ENCODE data around the gene DMTF1. TPM values are rescaled to one million over a fixed set of nuclear protein-coding genes. Genes with fewer than 3 reads are reported as not detected.

Gene DMTF1
- total and polyA plus RNA-seq, 10 of the 15 experiments (the other 5 are each of a cell fraction or from before 2014, with no cell fraction given) = 24.3 to 191 (median 72.0) TPM

DNA sequence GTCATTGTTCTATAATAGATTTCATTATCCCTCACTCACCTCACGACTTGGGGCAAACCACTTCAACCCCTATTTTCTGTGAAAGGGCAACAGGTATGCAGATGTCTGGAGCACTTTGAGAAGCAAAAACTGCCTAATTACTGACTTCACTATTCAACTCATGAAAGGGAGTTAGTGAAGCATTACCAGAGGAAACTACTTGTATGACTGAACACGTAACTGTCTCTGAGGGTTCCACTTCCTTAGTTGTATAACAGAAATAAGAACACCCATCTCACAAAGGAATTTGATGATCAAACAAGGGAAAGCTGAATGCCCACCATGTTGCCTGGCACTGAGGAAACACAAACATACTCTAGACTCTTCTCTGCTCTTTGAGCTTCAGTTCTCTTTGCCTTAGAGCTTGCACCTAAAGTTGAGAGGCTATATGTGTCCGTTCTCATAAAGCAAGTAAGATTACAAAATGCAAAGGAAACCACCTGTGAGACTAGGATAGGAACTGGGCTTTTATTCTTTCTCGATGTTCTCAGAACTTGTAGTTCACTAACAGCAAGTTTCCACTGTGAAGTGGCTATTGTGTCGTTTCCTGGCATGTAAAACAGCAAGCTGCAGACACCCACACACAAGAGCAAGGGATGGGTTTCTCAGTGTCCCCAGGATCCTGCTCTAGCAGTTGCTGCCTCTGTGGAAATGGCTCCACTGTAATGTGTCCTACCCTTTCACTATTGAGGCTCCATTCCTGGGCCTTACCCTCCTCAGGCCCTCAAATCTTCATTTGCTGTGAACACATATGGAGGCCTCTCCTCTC, 64.7 kb downstream of the DMTF1 start:
- peaks cover under 1% of the 10 kb centered on the region; the same call in 1 of the 2 replicates for H4K20me1 ChIP-seq (ENCODE audit: control insufficient read depth, insufficient read depth)
- RAD21 ChIA-PET (ENCODE audit: unreplicated experiment) = interaction anchor here (0.7 to 11.7 kb wide), 11 partner anchors 9 to 253 kb away, joined by 3 to 153 read pairs (median 3); partner anchors contain the start of gene DMTF1
- TF ChIP-seq, protein P1, sequence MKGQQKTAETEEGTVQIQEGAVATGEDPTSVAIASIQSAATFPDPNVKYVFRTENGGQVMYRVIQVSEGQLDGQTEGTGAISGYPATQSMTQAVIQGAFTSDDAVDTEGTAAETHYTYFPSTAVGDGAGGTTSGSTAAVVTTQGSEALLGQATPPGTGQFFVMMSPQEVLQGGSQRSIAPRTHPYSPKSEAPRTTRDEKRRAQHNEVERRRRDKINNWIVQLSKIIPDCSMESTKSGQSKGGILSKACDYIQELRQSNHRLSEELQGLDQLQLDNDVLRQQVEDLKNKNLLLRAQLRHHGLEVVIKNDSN (IDR thresholded peaks at IDR 0.05; ENCODE audit: borderline replicate concordance, extremely low read length, insufficient read depth, low read depth, low read length) = no peak
- TF ChIP-seq HDGF (IDR thresholded peaks at IDR 0.05) = no peak
- TF ChIP-seq ZBED1 (IDR thresholded peaks at IDR 0.05; ENCODE audit: borderline replicate concordance) = peak; percentile 96
- TF ChIP-seq, protein P2, sequence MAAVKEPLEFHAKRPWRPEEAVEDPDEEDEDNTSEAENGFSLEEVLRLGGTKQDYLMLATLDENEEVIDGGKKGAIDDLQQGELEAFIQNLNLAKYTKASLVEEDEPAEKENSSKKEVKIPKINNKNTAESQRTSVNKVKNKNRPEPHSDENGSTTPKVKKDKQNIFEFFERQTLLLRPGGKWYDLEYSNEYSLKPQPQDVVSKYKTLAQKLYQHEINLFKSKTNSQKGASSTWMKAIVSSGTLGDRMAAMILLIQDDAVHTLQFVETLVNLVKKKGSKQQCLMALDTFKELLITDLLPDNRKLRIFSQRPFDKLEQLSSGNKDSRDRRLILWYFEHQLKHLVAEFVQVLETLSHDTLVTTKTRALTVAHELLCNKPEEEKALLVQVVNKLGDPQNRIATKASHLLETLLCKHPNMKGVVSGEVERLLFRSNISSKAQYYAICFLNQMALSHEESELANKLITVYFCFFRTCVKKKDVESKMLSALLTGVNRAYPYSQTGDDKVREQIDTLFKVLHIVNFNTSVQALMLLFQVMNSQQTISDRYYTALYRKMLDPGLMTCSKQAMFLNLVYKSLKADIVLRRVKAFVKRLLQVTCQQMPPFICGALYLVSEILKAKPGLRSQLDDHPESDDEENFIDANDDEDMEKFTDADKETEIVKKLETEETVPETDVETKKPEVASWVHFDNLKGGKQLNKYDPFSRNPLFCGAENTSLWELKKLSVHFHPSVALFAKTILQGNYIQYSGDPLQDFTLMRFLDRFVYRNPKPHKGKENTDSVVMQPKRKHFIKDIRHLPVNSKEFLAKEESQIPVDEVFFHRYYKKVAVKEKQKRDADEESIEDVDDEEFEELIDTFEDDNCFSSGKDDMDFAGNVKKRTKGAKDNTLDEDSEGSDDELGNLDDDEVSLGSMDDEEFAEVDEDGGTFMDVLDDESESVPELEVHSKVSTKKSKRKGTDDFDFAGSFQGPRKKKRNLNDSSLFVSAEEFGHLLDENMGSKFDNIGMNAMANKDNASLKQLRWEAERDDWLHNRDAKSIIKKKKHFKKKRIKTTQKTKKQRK (IDR thresholded peaks at IDR 0.05; ENCODE audit: low read depth, low read length) = no peak
- TF ChIP-seq RAD51 (IDR thresholded peaks at IDR 0.05) = no peak
- no peak for TF ChIP-seq FOXM1 (IDR thresholded peaks at IDR 0.05; ENCODE audit: low read depth, low read length)
- peak; percentile 78 for TF ChIP-seq NBN (IDR thresholded peaks at IDR 0.05)
- TF ChIP-seq CBX5 (IDR thresholded peaks at IDR 0.05; ENCODE audit: low read depth) = no peak
- TF ChIP-seq ATF7 (IDR thresholded peaks at IDR 0.05; ENCODE audit: low read depth) = peak; percentile 94
- TF ChIP-seq BACH1 (IDR thresholded peaks at IDR 0.05; ENCODE audit: borderline replicate concordance) = peak; percentile 70; the same call in 1 of the 2 replicates
- TF ChIP-seq CHD1 (IDR thresholded peaks at IDR 0.05; ENCODE audit: low read depth, low read length) = 0 out of 2 replicates have a peak, but pooled peaks have one; percentile 41
- TF ChIP-seq, protein P3, sequence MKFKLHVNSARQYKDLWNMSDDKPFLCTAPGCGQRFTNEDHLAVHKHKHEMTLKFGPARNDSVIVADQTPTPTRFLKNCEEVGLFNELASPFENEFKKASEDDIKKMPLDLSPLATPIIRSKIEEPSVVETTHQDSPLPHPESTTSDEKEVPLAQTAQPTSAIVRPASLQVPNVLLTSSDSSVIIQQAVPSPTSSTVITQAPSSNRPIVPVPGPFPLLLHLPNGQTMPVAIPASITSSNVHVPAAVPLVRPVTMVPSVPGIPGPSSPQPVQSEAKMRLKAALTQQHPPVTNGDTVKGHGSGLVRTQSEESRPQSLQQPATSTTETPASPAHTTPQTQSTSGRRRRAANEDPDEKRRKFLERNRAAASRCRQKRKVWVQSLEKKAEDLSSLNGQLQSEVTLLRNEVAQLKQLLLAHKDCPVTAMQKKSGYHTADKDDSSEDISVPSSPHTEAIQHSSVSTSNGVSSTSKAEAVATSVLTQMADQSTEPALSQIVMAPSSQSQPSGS (IDR thresholded peaks at IDR 0.05; ENCODE audit: low read length) = no peak
- TF ChIP-seq, protein P4, sequence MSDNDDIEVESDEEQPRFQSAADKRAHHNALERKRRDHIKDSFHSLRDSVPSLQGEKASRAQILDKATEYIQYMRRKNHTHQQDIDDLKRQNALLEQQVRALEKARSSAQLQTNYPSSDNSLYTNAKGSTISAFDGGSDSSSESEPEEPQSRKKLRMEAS (IDR thresholded peaks at IDR 0.05; ENCODE audit: low read depth, low read length) = no peak
- no peak for TF ChIP-seq RUNX3 (IDR thresholded peaks at IDR 0.05; ENCODE audit: low read length)
- no peak for TF ChIP-seq NFXL1 (IDR thresholded peaks at IDR 0.05; ENCODE audit: borderline replicate concordance)
- no peak for TF ChIP-seq EZH2 (IDR thresholded peaks at IDR 0.05; ENCODE audit: borderline replicate concordance, control insufficient read depth, low read depth, low read length)
- TF ChIP-seq ESRRA (IDR thresholded peaks at IDR 0.05; ENCODE audit: low read length) = no peak
- peak; percentile 89 for TF ChIP-seq PAX8 (IDR thresholded peaks at IDR 0.05)

More for the DNA sequence above, 64.7 kb downstream of the DMTF1 start:
- Histone ChIP-seq H3K4me3 (peak overlapping the region; percentile 95), H3K27ac (ENCODE audit: control insufficient read depth, insufficient read depth) (peak overlapping the region; percentile 98), H3K4me1 (ENCODE audit: control insufficient read depth, insufficient read depth, low read length) (peaks cover 33% of the 10 kb centered on the region), H3K9me3 (replicated peaks; ENCODE audit: control insufficient read depth, insufficient read depth, low read length) (no peaks in the 10 kb centered on the region), H3K79me2 (ENCODE audit: control insufficient read depth, insufficient read depth, low read length) (peaks cover 85% of the 10 kb centered on the region), H3K36me3 (ENCODE audit: control insufficient read depth in 2 of 2, insufficient read depth in 2 of 2, low read length in 1 of 2) (0 out of 4 replicates have a peak, but pooled peaks cover 0 to 2% of the 10 kb centered on the region in 2 experiments), H3K9ac (ENCODE audit: control insufficient read depth, insufficient read depth, low read length) (peak overlapping the region; percentile 86), H3K27me3 (replicated peaks in 1 of 2; ENCODE audit: control insufficient read depth in 2 of 2, insufficient read depth in 2 of 2, low read length in 1 of 2) (no peaks in the 10 kb centered on the region), H3K4me2 (ENCODE audit: control insufficient read depth, insufficient read depth) (peak overlapping the region; percentile 96), H2AFZ (ENCODE audit: control insufficient read depth, low read depth, low read length) (no peak overlapping the region)
- ATAC-seq (peak; percentile 52), FAIRE-seq (peak; percentile 92), DNase-seq (ENCODE audit: low read depth, low spot score) (peak; percentile 97)
- POLR2A ChIA-PET = interaction anchor here (1.3 to 12.1 kb wide), 4 partner anchors 19 to 62 kb away, joined by 3 to 215 read pairs (median 8); partner anchors contain the start of gene DMTF1
- TSS peak; percentile 96 for BruUV-seq (replicated peaks)
- intact Hi-C loops (cut with micrococcal nuclease; ENCODE audit: unreplicated experiment) = loop anchor here (1.0 to 5.0 kb wide), 4 partner anchors 125 to 1000 kb away; no protein-coding TSS in a partner anchor
- SMC1A ChIA-PET (ENCODE audit: uncharacterized antibody, unreplicated experiment) = interaction anchor here (0.7 to 8.6 kb wide), 13 partner anchors 9 to 1004 kb away, joined by 3 to 112 read pairs (median 5); partner anchors contain the start of genes ABCB1, CROT and DMTF1
- CTCF ChIA-PET = interaction anchor here (0.6 to 2.8 kb wide), 8 partner anchors 32 to 384 kb away, joined by 3 to 10 read pairs (median 4); partner anchors contain the start of gene ABCB1
- 0% methylated on average over 5 of the region's 5 CpGs for WGBS (ENCODE audit: insufficient coverage, insufficient replicate concordance, low lambda C conversion rate, missing lambda C conversion rate)
- in situ Hi-C loops (cut with MboI) = no loop called here

All from GM12878 (cell line).